ENCODE measurements around the gene KRT81. TPM values are rescaled to one million over a fixed set of nuclear protein-coding genes. Genes with fewer than 3 reads are reported as not detected.
"Not testable (repeated sequence)": the region's sequence is repeated elsewhere in the genome, so short reads cannot be mapped to it uniquely, and the experiment has no call there.

Gene KRT81
- total RNA-seq, 3 donors from 2014 or later, result 3.6 to 29.9 TPM; not detected in 1

- no peaks in the 10 kb centered on the region for H3K9me3 ChIP-seq
- H3K36me3 ChIP-seq, result no peaks in the 10 kb centered on the region
- intact Hi-C loops (cut with DNase I; ENCODE audit: low total_unique reads), result no loop called here
- DNase-seq (ENCODE audit: low spot score in 2 of 2), result no peak
- H3K27me3 ChIP-seq, result no peaks in the 10 kb centered on the region
- peak overlapping the region in 1 of 3 donors; percentile 20 for H3K4me3 ChIP-seq
- TF ChIP-seq POLR2AphosphoS5 (IDR thresholded peaks at IDR 0.05) (peak in 1 of 3 donors; percentile 10), POLR2A (IDR thresholded peaks at IDR 0.05) (no peak)
- H3K27ac ChIP-seq, result peak overlapping the region; percentile 97 to 98
- peaks cover 23 to 59% of the 10 kb centered on the region in 2 donors for H3K4me1 ChIP-seq
These were observed 46.7 kb downstream of the KRT81 start for GRCh38 chr12:52244615-52244994.

DNA sequence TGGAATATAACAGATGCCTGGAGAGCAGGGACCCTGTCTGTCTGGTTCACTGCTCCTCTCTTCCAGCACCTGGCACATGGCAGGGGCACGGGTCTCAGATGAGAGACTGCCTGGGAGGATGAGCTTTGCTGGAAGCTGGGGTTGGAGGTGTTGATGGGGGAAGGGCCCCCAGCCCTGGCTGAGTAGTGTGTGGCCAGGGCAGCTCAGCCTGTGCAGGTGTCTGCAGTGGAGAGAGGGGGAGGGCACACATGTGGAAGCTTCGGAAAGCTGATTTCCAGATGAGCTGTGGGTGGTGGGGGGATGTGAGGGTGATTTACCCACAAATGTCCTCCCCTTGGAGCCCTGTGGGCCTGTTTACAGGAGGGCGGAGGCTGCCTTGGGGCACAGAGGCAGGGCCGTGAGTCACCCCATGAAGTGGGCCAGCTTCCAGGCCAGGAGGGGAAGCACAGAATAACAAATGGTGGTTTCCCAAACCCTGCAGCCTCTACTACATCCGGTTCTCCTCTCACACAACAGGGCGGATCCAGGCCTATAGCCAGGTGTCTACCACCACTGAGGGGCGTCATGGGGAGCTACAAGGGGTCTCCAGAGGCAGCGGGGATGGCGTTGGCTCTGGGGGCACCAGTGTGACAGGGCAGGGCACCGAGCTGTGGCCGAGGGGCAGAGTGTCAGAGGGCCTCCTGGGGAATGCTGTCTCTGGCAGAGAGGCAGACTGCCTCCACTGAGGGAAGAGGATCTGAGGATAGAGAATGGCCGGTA is 47.3 kb downstream of the KRT81 start:
- H3K27me3 ChIP-seq, result no peaks in the 10 kb centered on the region
- no peaks in the 10 kb centered on the region for H3K9me3 ChIP-seq
- intact Hi-C loops (cut with DNase I; ENCODE audit: low total_unique reads), result no loop called here
- H3K4me1 ChIP-seq, result peaks cover 23 to 59% of the 10 kb centered on the region in 2 donors
- no peaks in the 10 kb centered on the region for H3K36me3 ChIP-seq
- peak overlapping the region; percentile 97 to 98 for H3K27ac ChIP-seq
- peak; percentile 41 to 83 (median 79) for TF ChIP-seq POLR2AphosphoS5 (IDR thresholded peaks at IDR 0.05)
- no peak for TF ChIP-seq POLR2A (IDR thresholded peaks at IDR 0.05)
- TF ChIP-seq CTCF (IDR thresholded peaks at IDR 0.05), result no peak
- peak; percentile 91 to 92 for DNase-seq (ENCODE audit: low spot score in 2 of 2)
- H3K4me3 ChIP-seq, result peak overlapping the region in 1 of 3 donors; percentile 31

GRCh38 chr12:52243259-52243855 is 48.0 kb downstream of the KRT81 start:
- H3K4me3 ChIP-seq, result peak overlapping the region in 1 of 3 donors; percentile 31
- peaks cover 23 to 53% of the 10 kb centered on the region in 2 donors for H3K4me1 ChIP-seq
- no peak for TF ChIP-seq CTCF (IDR thresholded peaks at IDR 0.05)
- TF ChIP-seq POLR2AphosphoS5 (IDR thresholded peaks at IDR 0.05), result peak; percentile 28 to 92 (median 57)
- no peaks in the 10 kb centered on the region for H3K9me3 ChIP-seq
- no peaks in the 10 kb centered on the region for H3K36me3 ChIP-seq
- peak; percentile 75 to 81 for DNase-seq (ENCODE audit: low spot score in 2 of 2)
- H3K27ac ChIP-seq, result peak overlapping the region; percentile 97 to 98
- no peaks in the 10 kb centered on the region for H3K27me3 ChIP-seq
- intact Hi-C loops (cut with DNase I; ENCODE audit: low total_unique reads), result no loop called here

GRCh38 chr12:52242442-52243258 is 48.7 kb downstream of the KRT81 start:
- Histone ChIP-seq H3K4me3 (no peak overlapping the region), H3K9me3 (no peaks in the 10 kb centered on the region), H3K4me1 (peaks cover 23 to 46% of the 10 kb centered on the region in 2 donors), H3K36me3 (no peaks in the 10 kb centered on the region), H3K27me3 (no peaks in the 10 kb centered on the region), H3K27ac (peak overlapping the region; percentile 97 to 98)
- peak in 1 of 2 donors; percentile 27 for DNase-seq (ENCODE audit: low spot score in 2 of 2)
- TF ChIP-seq POLR2AphosphoS5 (IDR thresholded peaks at IDR 0.05), result peak in 1 of 3 donors; percentile 26
- no peak for TF ChIP-seq CTCF (IDR thresholded peaks at IDR 0.05)
- intact Hi-C loops (cut with DNase I; ENCODE audit: low total_unique reads), result no loop called here

GRCh38 chr12:52241205-52241842 is 50.0 kb downstream of the KRT81 start:
- Histone ChIP-seq H3K36me3 (no peaks in the 10 kb centered on the region), H3K9me3 (no peaks in the 10 kb centered on the region), H3K4me1 (peaks cover 24 to 35% of the 10 kb centered on the region in 2 donors), H3K4me3 (no peak overlapping the region), H3K27me3 (no peaks in the 10 kb centered on the region), H3K27ac (peak overlapping the region; percentile 36 to 98)
- DNase-seq (ENCODE audit: low spot score in 2 of 2), result peak in 1 of 2 donors; percentile 47
- intact Hi-C loops (cut with DNase I; ENCODE audit: low total_unique reads), result no loop called here
- TF ChIP-seq POLR2A (IDR thresholded peaks at IDR 0.05) (no peak), CTCF (IDR thresholded peaks at IDR 0.05) (no peak), POLR2AphosphoS5 (IDR thresholded peaks at IDR 0.05) (peak in 2 of 3 donors; percentile 28 to 53)

DNA sequence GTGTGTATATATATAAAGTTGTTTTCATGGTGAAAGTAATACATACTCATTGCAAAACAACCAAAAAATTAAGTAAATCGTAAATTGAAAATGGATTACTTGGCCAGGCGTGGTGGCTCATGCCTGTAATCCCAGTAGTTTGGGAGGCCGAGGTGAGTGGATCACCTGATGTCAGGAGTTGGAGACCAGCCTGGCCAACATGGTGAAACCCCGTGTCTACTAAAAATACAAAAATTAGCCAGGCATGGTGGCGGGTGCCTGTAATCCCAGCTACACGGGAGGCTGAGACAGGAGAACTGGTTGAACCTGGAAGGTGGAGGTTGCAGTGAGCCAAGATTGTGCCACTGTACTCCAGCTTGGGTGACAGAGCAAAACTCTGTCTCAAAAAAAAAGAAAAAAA is 51.1 kb downstream of the KRT81 start:
- H3K27me3 ChIP-seq; H3K4me3 ChIP-seq; intact Hi-C loops (cut with DNase I; ENCODE audit: low total_unique reads); H3K9me3 ChIP-seq; H3K36me3 ChIP-seq: not testable (repeated sequence)
- peak overlapping the region in 1 of 2 donors; percentile 98 for H3K27ac ChIP-seq
- H3K4me1 ChIP-seq, result peaks cover 27 to 33% of the 10 kb centered on the region in 2 donors
- DNase-seq (ENCODE audit: low spot score in 2 of 2), result peak in 1 of 2 donors; percentile 43

Measured in breast epithelium (tissue), 4 donors.